PC-3 (cell line): ENCODE measurements around the gene MPND. TPM values are rescaled to one million over a fixed set of nuclear protein-coding genes. Genes with fewer than 3 reads are reported as not detected.
A peak's percentile ranks its signal among the peaks of the same experiment; 100 is the strongest.

Source experiments
- ATAC-seq: fragments of 200-7000 bp; cut with Tn5 transposase; 2 replicates; pipeline ENCODE4 v1.9.1; 2020; ENCODE audit warnings: mild to moderate bottlenecking, moderate library complexity
- Bru-seq: library from RNA; stranded (reverse); fragments of 400-500 nt; gene quantifications from one replicate; lab custom pipeline; 2021; lab: Mats Ljungman, UMichigan
- BruChase-seq, 2 experiments: library from RNA; stranded (reverse); fragments of 400-500 nt; gene quantifications; one replicate each; lab custom pipeline; 2021; lab: Mats Ljungman, UMichigan
- BruUV-seq: library from RNA; stranded (reverse); fragments of 400-500 nt; replicated peaks from 2 replicates; lab custom pipeline; 2021; lab: Mats Ljungman, UMichigan
- CTCF ChIA-PET: fragments of 300-600 bp; sonication (Branson Sonifier 250); formaldehyde crosslinking; loops from one replicate; lab custom pipeline; 2022; ENCODE audit warnings: antibody characterized with exemption; lab: Charles Lee
- POLR2A ChIA-PET: fragments of 300-600 bp; sonication (Branson Sonifier 250); formaldehyde crosslinking; loops from one replicate; lab custom pipeline; 2022; ENCODE audit warnings: antibody characterized with exemption; ENCODE audit not compliant: unreplicated experiment; lab: Charles Lee
- DNase-seq: peaks from one replicate; pipeline ENCODE4 v3.0.0-alpha.2; 2015
- H2AFZ ChIP-seq: fragments of 300-600 bp; sonication (generic); 2 replicates; pipeline ENCODE4 v1.6.0; 2016; ENCODE audit warnings: antibody characterized with exemption, low read length
- H3F3A ChIP-seq: fragments of 300-600 bp; sonication (generic); one replicate; pipeline ENCODE4 v1.6.0; 2017; ENCODE audit warnings: antibody characterized with exemption, low read length, control low read depth, mild to moderate bottlenecking; ENCODE audit not compliant: unreplicated experiment
- H3K27ac ChIP-seq: fragments of 300-600 bp; sonication (generic); 2 replicates; pipeline ENCODE4 v1.5.1; 2016; ENCODE audit warnings: mild to moderate bottlenecking, low read length
- H3K27me3 ChIP-seq: fragments of 300-600 bp; sonication (generic); 2 replicates; pipeline ENCODE4 v1.6.1; 2016; ENCODE audit warnings: low read length, mixed read lengths
- H3K36me3 ChIP-seq: fragments of 300-600 bp; sonication (generic); 2 replicates; pipeline ENCODE4 v1.6.1; 2016; ENCODE audit warnings: low read depth, mixed run types, low read length, mixed read lengths
- H3K4me1 ChIP-seq: fragments of 300-600 bp; sonication (generic); 2 replicates; pipeline ENCODE4 v1.5.1; 2016; ENCODE audit warnings: low read length; ENCODE audit not compliant: insufficient read depth
- H3K4me2 ChIP-seq: fragments of 300-600 bp; sonication (generic); 2 replicates; pipeline ENCODE4 v1.6.0; 2016; ENCODE audit warnings: low read length
- H3K4me3 ChIP-seq: fragments of 300-600 bp; sonication (generic); 2 replicates; pipeline ENCODE4 v1.5.1; 2016; ENCODE audit warnings: mild to moderate bottlenecking, low read length, mixed read lengths
- H3K79me2 ChIP-seq: fragments of 300-600 bp; sonication (generic); 2 replicates; pipeline ENCODE4 v1.6.1; 2017; ENCODE audit warnings: low read length, mixed read lengths
- H3K9ac ChIP-seq: fragments of 300-600 bp; sonication (generic); 2 replicates; pipeline ENCODE4 v1.6.0; 2016; ENCODE audit warnings: mild to moderate bottlenecking, low read length
- H3K9me2 ChIP-seq: fragments of 300-600 bp; sonication (generic); replicated peaks from 2 replicates; pipeline ENCODE4 v1.6.1; 2016; ENCODE audit warnings: mixed run types, low read length, mixed read lengths
- H3K9me3 ChIP-seq: fragments of 300-600 bp; sonication (generic); 2 replicates; pipeline ENCODE4 v1.6.1; 2016; ENCODE audit warnings: low read length, mixed read lengths
- H4K20me1 ChIP-seq: fragments of 300-600 bp; sonication (generic); 2 replicates; pipeline ENCODE4 v1.6.1; 2016; ENCODE audit warnings: low read length, mixed read lengths
- CTCF ChIP-seq: fragments of 300-600 bp; sonication (generic); conservative IDR thresholded peaks from 2 replicates; pipeline ENCODE4 v1.5.1; 2017; ENCODE audit warnings: antibody characterized with exemption, low read depth, mild to moderate bottlenecking, low read length
- EZH2 ChIP-seq: fragments of 300-600 bp; sonication (generic); IDR thresholded peaks from one replicate; pipeline ENCODE4 v1.6.1; 2017; ENCODE audit warnings: antibody characterized with exemption, mild to moderate bottlenecking, low read length; ENCODE audit not compliant: unreplicated experiment
- EZH2phosphoT487 ChIP-seq: fragments of 300-600 bp; sonication (generic); IDR thresholded peaks from 2 replicates; pipeline ENCODE4 v1.6.1; 2018; ENCODE audit warnings: mild to moderate bottlenecking, antibody characterized with exemption, low read length, borderline replicate concordance
- intact Hi-C: fragments of 100-400 bp; cut with micrococcal nuclease; formaldehyde crosslinking; loops from 2 replicates; pipeline ENCODE4 v1.9.0; 2023
- long read RNA-seq: library from polyadenylated mRNA; unstranded; transcript quantifications from one replicate; pipeline ENCODE4 v2.0.0, GENCODE V29; 2021; ENCODE audit not compliant: unreplicated experiment
- total RNA-seq: library from RNA; depleted of rRNA; stranded (reverse); fragments of >200 nt; gene quantifications from 2 replicates; pipeline ENCODE4 v1.2.3, GENCODE V29; 2014; rRNA removed

MPND gene, protein sequence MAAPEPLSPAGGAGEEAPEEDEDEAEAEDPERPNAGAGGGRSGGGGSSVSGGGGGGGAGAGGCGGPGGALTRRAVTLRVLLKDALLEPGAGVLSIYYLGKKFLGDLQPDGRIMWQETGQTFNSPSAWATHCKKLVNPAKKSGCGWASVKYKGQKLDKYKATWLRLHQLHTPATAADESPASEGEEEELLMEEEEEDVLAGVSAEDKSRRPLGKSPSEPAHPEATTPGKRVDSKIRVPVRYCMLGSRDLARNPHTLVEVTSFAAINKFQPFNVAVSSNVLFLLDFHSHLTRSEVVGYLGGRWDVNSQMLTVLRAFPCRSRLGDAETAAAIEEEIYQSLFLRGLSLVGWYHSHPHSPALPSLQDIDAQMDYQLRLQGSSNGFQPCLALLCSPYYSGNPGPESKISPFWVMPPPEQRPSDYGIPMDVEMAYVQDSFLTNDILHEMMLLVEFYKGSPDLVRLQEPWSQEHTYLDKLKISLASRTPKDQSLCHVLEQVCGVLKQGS
- 5.6 and 10.9 TPM in 2 replicates for total RNA-seq
- percentile 44 among the genes with signal in this experiment for Bru-seq, nascent RNA
- percentile 46 among the genes with signal in this experiment for BruChase-seq, experiment 1, labeled RNA remaining after a 6-hour chase
- percentile 43 among the genes with signal in this experiment for BruChase-seq, experiment 2, labeled RNA remaining after a 2-hour chase
- long read RNA-seq, partial matches to known transcripts = 1 of 9 reads
- long read RNA-seq, other reads (novel, unspliced or antisense) = 4 of 9 reads

DNA sequence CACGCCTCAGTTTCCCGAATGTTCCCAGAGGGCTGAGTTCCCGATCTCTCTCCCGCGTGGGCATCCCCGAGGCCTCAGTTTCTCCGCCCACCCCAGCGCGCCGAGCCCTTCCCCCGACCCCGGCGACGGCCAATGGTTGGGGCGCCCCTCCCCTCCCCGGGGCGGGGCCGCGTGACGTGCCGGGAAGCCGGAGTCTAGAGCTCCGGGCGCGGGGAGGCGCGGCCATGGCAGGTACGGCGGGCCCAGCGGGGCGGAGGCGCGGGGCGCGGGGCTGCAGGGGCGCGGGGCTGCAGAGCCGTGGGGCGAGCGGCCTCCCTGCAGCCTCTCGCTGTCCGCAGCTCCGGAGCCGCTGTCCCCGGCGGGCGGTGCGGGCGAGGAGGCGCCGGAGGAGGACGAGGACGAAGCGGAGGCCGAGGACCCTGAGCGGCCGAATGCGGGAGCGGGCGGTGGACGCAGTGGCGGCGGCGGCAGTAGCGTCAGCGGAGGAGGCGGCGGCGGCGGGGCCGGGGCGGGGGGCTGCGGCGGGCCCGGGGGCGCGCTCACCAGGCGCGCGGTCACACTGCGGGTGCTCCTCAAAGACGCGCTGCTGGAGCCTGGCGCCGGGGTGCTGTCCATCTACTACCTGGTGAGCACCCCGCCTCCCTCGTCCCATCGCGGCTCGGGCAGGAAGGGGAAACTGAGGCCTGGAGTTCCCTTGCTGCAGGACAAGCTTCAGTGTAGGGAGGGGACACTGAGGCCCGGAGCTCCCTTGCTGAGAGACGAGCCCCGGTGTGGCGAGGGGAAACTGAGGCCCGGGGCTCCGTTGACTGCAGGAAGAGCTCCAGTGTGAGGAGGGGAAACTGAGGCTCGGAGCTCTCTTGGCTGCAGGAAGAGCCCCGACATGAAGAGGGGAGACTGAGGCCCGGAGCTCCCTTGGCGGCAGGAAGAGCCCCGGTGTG is at the start of gene MPND:
Gene MPND (plus strand): TSS at position 193 of the 938 bp plus-strand sequence. CDS start 32 bp downstream, at position 225.
- ATAC-seq (peak; percentile 68), DNase-seq (peak; percentile 82)
- H3K27me3 ChIP-seq = no peaks in the 10 kb centered on the region
- no peaks in the 10 kb centered on the region for H3K9me3 ChIP-seq
- H2AFZ ChIP-seq = peak within 1 kb of the TSS; percentile 99
- H3K36me3 ChIP-seq = no peaks in the 10 kb centered on the region
- no TSS peak for BruUV-seq
- intact Hi-C loops = loop anchor here (10.0 kb wide), 1 partner anchor 99 kb away; the partner anchor contains the start of gene YJU2
- TF ChIP-seq EZH2 = no peak
- TF ChIP-seq CTCF = no peak
- no peak for TF ChIP-seq EZH2phosphoT487
- POLR2A ChIA-PET = interaction anchor here (0.6 to 1.0 kb wide), 2 partner anchors 9 to 113 kb away, joined by 4 to 11 read pairs; no protein-coding TSS in a partner anchor
- H3K27ac ChIP-seq = peak within 1 kb of the TSS; percentile 59
- H3K4me2 ChIP-seq = peak within 1 kb of the TSS; percentile 100
- no peaks in the 10 kb centered on the region for H3F3A ChIP-seq
- peaks cover 8% of the 10 kb centered on the region for H3K79me2 ChIP-seq
- CTCF ChIA-PET = interaction anchor here (0.6 to 2.0 kb wide), 4 partner anchors 9 to 76 kb away, joined by 3 to 16 read pairs (median 9); partner anchors contain the start of gene SH3GL1
- H3K4me3 ChIP-seq = peak within 1 kb of the TSS; percentile 81
- peak within 1 kb of the TSS; percentile 77 for H3K9ac ChIP-seq
- H4K20me1 ChIP-seq = no peaks in the 10 kb centered on the region
- no peaks in the 10 kb centered on the region for H3K9me2 ChIP-seq
- H3K4me1 ChIP-seq = peaks cover 5% of the 10 kb centered on the region; the same call in 1 of the 2 replicates

DNA sequence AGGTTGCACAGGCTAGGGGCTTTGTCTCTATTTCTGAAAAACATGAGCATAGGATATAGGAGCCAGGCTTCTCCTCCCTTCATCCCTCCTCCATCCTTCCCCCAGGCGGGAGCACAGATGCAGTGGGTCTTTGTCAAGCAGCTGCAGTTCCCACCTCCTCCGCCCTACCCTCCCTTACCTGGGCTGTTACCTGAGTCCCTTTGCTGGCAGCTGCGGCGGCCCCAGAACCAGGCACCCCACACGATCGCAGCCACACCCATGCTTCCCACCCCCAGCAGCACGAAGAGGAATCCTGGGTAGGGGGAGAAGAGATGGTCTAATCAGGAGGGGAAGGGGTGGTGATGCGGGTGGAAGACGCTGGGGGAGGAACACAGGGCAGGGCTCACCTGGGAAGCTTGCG is 49.0 kb upstream of the MPND start:
- H3K27me3 ChIP-seq = no peaks in the 10 kb centered on the region
- BruUV-seq = no TSS peak
- no peak overlapping the region for H3K4me2 ChIP-seq
- H3F3A ChIP-seq = no peaks in the 10 kb centered on the region
- intact Hi-C loops = no loop called here
- no peaks in the 10 kb centered on the region for H3K79me2 ChIP-seq
- H4K20me1 ChIP-seq = no peaks in the 10 kb centered on the region
- TF ChIP-seq EZH2 = no peak
- no peak for TF ChIP-seq CTCF
- no peak for TF ChIP-seq EZH2phosphoT487
- H3K27ac ChIP-seq = no peak overlapping the region
- H3K4me3 ChIP-seq = no peak overlapping the region
- DNase-seq = no peak
- no peaks in the 10 kb centered on the region for H3K9me3 ChIP-seq
- no peak overlapping the region for H3K9ac ChIP-seq
- H3K9me2 ChIP-seq = no peaks in the 10 kb centered on the region
- ATAC-seq = no peak
- no peaks in the 10 kb centered on the region for H3K36me3 ChIP-seq
- no peaks in the 10 kb centered on the region for H3K4me1 ChIP-seq
- POLR2A ChIA-PET = no interaction called here
- H2AFZ ChIP-seq = no peak overlapping the region
- CTCF ChIA-PET = no interaction called here
